ENCODE data around the gene MTFR1L.

Gene MTFR1L

GRCh38 chr1:25792115-25792514 is 27.6 kb upstream of the MTFR1L start:
- DNase-seq, result no peak

DNA sequence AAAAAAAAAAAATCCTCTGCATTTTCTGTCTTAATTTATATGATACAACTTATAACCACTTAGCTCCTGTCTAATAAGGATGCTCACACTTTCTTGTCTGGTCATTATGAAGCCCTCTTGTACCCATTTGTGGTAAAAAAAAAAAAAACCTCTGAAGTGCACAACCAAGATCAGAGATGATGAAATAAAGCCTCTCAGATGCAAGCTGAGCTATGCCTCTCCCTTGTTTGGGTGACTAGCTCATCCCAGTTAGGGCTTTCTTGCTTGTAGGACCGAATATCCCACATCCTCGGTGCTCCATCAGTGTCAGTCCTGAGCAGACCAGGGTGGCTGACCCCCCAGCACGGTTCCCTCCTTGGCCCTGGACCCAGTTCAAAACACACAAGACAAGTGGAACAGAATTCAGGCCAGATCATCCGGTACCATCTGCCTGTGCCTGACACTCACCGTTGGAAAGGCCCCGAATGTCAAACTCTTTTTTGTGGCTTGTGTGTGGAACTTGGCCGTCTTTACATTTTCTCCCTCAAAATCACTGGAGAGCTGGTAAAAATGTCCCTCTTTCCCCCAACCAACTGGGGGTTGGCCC is 26.1 kb upstream of the MTFR1L start:
- DNase-seq, result no peak

DNA sequence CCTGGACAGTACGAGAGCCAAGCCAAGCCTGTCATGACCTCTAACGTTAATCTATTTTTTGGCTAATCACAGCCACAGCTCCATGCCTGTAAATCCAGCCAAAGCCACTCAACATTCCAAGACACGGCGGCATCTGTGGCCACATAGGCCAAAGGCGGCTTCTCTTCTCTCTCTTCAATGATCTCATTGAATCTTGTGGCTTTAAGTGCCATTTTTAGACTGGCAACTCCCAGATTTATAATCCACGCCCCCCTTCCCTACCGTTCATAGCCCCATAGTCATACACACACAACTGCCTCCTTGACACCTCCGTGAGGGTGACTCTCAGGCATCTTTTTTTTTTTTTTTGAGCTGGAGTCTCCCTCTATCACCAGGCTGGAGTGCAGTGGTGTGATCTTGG is 25.4 kb upstream of the MTFR1L start:
- no peak for DNase-seq

GRCh38 chr1:25795211-25795610 is 24.5 kb upstream of the MTFR1L start:
- no peak for DNase-seq

DNA sequence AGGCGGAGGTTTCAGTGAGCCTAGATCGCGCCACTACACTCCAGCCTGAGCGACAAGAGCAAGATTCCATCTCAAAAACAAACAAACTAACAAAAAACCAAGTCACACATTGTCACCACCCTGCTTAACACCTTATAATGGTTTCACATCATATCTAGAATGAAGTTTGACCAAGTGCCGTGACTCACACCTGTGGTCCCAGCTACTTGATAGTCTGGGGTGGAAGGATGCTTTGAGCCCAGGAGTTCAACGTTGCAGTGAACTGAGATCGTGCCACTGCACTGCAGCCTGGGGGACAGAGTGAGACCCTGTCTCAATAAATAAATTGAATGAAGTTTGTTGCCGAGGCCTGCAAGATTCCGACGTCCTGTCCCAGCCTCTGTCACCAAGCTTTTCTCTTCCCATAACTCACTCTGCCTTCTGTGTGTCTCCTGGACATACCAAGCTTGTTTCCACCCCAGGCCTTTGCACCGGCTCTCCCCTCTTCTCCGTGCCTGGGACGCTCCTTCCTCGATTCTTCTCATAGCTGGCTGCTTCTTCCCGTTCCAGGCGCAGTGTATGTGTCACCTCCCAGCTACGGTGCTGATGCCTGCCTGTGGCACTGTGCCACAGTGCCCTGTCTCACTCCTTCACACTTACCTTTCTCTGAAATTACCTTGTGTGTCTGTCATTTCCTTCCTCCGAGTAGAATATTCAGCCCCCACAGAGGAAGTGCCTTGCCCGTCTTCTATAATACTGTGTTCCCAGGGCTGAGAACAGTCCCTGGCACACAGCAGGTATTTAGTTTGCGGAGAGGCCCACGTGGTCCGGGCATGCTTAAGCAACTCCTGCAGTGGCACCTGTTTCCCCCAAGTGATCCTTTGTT is 23.6 kb upstream of the MTFR1L start:
- DNase-seq, result no peak

DNA sequence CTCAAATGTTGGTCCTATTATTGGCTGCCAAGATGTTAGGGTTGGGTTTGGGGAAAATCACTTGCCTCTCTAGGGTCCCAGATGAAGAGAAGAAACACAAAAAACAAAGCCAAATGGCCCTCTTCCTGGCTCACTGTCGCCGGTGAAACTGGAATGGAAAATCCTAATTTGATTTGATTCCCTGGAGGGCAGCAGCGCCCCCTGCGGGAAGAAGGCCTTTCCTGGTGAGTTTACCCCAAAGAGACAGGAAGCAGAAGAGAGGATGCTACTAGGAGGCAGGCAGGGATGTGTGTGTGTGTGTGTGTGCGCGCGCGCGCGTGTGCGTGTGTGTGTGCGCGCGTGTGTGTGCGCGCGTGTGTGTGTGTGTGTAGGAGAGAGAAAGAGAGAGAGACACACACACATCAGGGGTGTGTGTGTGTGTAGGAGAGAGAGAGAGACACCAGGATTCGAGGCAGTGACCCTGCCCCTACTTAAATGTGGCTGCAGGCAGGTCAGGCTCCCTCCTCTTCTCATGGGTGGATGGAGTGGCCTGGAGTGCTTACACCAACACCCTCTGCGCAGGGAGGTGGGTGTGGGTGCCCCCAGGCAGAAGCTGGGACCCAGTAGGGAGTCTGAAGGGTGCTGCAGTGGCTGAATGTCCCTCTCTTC is 22.8 kb upstream of the MTFR1L start:
- peak; percentile 79 for DNase-seq

DNA sequence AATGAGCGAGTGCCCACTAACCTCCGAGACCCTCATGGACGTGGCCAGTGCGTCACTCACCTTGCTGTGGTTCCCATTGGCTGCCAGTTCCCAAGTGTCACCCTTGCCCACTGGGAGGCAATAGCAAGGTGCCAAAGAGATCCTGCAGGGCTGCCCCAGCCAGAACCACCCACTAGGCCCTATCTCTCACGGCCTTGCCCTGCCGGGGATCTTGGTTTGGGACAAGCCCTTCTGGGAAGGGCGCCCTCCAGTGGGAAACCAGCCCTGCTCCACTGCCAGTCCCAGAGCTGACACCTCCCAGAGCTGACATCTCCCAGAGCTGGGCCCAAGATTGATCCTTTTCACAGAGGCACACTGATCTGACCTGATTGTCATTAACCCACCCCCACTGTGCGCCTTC is 21.8 kb upstream of the MTFR1L start:
- no peak for DNase-seq

GRCh38 chr1:25798666-25799351 is 20.9 kb upstream of the MTFR1L start:
- DNase-seq, result no peak

- DNase-seq, result no peak
These were observed 20.3 kb upstream of the MTFR1L start for GRCh38 chr1:25799352-25799934.

DNA sequence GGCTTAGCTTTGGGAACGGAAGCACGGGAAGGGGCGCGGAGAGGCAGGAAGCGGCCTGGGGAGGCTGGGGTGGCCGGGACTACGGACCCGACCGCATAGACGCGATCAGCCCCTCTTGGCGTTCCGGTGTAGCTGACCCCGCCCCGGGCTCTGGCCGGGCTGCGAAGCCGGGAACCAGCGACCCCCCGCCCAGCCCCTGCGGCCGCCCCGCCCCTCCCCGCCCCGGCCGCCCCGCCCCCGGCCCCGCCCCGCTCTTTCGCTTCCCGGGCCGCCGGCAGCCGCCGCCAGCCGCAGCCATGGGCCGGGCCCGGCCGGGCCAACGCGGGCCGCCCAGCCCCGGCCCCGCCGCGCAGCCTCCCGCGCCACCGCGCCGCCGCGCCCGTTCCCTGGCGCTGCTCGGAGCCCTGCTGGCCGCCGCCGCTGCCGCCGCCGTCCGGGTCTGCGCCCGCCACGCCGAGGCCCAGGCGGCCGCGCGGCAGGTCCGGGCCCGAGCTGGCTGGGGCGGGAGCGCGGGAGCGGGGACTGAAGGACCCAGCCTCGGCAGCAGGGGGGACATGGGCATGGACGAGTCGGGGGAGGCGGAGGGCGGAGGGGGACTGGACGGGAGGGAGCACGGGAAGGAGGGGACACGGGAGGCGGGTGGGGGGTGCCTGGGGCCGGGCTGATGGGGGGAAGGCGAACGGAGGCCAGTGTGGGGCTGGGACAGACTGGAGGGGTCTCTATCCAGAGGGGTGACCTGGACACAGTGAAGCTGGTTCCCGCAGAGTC is 19.6 kb upstream of the MTFR1L start, which contains the start of gene SELENON:
SELENON (plus strand) TSS at position 259 of the 768 bp plus-strand sequence; CDS start at position 297, 38 bp downstream.
- DNase-seq, result no peak

- no peak for DNase-seq
These were observed 18.9 kb upstream of the MTFR1L start for GRCh38 chr1:25800703-25801377.

DNA sequence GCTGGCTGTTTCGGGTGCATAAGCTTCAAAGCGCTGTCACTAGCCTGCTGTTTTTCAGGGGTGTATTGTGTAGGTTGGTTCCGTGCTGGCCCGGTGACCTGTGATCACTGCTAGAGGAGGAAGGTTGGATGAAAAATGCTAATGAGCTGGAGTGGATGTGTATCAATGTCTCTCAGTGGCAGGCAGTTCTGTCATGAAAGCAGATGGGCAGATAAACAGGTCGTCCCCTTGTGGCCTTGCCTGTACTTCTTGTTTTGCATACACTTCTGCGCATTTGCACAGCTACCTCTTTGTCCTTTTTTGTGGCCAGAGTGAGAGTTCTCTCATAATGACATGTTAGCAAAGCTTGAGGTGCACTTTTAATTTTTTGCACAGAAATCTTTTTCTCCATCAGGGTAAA is 16.8 kb upstream of the MTFR1L start:
- no peak for DNase-seq

DNA sequence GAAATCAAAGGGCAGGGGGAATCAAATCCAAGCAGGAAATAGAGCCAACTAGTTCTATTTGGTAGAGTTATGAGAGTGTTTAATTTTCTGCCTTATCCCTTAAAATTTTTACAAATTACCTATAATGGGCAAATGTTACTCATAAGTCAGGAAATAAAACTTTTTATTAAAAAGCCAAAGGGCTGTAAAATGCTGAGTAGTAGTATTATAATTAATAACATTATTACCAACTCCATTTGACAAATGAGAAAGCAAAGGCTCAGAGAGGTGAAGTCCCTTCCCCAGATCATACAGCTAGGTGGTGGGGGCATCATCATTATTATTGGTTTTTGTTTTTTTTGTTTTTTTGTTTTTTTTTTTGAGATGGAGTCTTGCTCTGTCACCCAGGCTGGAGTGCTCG is 16.4 kb upstream of the MTFR1L start:
- DNase-seq, result no peak

- no peak for DNase-seq
These were observed 15.3 kb upstream of the MTFR1L start for GRCh38 chr1:25804244-25804963.

GRCh38 chr1:25804964-25805862 is 14.5 kb upstream of the MTFR1L start:
- DNase-seq, result no peak

DNA sequence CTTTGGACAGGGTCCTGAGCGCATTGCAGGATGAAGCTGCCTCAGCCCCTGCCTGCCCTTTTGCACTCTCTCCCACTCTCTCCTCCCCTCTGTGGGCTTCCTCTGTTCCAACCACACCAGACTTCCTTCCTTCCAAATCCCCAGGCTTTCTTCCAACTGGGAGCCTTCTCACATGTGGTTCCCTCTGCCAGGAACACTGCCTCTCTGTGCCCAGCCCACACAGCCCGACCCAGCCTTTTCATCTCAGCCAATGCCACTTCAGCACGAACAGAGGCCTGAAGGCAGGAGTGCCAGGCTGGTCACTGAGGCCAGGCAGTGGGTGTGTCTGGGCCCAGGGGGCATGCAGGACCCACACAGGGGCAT is 13.9 kb upstream of the MTFR1L start:
- no peak for DNase-seq

DNA sequence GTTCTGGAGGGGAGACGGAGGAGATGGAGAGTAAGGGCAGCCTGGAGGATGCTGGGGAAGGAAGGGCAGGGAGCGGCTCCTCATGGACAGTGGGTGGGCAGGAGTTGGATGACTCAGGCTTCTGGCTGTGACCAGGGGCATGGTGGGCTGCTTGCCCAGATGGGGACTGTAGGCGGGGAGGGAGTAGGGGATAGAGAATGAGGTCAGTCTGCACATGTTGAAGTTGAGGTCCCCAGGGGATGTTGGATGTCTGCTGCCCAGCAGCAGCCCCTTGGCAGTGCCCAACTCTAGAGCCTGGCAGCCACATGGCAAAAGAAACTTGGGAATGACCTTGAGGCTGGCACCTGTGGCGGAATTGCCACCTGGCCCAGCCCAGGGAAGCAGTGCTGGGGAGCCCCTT is 13.3 kb upstream of the MTFR1L start:
- DNase-seq, result no peak

GRCh38 chr1:25807480-25808390 is 12.0 kb upstream of the MTFR1L start:
- no peak for DNase-seq
